Activated CD8-positive, alpha-beta memory T cell treated with anti-CD3 and anti-CD28 coated beads, Interleukin-2, amount 50 U/mL, for 4 hours (primary cell): Measurements from ENCODE around the gene MTHFR.

ENCODE experiments used
- DNase-seq: peaks from one replicate; pipeline ENCODE4 v3.0.0-alpha.2; 2020

MTHFR gene

GRCh38 chr1:11805422-11806306 is at the start of gene MTHFR, which contains the start of gene CLCN6:
Gene MTHFR, minus strand, starts transcription at chr1:11805964. Its CDS starts 2,848 bp downstream, at chr1:11803116.
Gene CLCN6, plus strand, starts transcription at chr1:11806191. Its CDS starts 72 bp downstream, at chr1:11806263.
- peak; percentile 98 for DNase-seq

- DNase-seq, result no peak
Measured at GRCh38 chr1:11855430-11855829, 49.7 kb upstream of the MTHFR start.

DNA sequence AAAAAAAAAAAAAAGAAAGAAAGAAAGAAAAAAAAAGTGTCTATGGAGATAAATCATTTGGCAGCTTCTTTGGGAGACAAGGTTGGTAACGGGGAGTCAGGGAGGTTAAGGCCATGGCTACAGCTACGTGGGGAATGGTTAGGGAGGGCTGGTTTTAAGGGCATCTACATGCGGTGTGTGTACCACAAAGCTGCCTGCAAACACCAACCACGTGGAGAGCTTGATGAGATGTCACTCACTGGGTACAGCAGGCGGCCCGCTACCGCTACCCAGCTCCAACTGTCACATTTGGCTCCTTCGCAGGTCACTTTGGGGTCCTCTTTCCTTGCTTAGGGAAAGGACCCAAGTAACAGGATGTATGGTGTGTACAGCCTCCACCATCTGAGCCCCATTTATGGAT is 48.8 kb upstream of the MTHFR start:
- no peak for DNase-seq

DNA sequence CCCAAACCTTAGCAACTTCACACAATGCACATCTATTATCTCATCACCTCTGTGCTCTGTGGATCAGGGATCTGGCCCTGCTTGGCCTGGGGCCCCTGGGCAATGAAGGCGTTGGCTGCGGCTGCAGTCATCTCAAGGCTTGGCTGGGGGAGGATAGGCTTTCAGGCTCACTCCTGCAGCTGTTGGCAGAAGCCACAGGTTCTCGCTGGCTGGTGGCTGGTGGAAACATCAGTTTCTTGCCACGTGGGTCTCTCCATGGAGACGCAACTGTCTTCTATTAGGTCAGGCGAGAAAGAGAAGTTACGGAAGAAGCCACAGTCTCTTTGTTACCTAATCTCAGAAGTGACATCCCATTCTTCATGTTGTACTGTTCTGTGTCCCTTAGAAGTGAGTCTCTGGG is 45.4 kb upstream of the MTHFR start:
- no peak for DNase-seq

DNA sequence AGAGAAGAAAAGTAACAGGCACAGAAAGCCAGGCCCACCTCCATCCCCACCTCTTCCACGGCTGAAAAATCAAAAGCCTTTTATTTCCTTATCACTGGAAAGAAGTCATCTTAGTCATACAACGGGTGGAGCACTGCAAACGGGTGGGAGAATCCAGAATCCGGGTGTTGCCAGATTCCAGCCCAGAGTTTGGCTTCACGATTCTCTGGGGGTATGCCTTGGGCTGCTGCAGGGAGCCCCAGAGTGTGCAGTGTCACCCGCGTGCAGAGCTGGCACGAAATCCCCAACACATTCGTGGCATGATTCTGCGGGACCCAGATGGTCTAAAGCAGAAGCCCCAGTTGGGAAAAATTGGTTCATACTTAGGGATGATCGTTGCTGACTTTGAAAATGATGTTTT is 44.4 kb upstream of the MTHFR start:
- DNase-seq, result no peak

GRCh38 chr1:11848373-11848700 is 42.6 kb upstream of the MTHFR start:
- no peak for DNase-seq

DNA sequence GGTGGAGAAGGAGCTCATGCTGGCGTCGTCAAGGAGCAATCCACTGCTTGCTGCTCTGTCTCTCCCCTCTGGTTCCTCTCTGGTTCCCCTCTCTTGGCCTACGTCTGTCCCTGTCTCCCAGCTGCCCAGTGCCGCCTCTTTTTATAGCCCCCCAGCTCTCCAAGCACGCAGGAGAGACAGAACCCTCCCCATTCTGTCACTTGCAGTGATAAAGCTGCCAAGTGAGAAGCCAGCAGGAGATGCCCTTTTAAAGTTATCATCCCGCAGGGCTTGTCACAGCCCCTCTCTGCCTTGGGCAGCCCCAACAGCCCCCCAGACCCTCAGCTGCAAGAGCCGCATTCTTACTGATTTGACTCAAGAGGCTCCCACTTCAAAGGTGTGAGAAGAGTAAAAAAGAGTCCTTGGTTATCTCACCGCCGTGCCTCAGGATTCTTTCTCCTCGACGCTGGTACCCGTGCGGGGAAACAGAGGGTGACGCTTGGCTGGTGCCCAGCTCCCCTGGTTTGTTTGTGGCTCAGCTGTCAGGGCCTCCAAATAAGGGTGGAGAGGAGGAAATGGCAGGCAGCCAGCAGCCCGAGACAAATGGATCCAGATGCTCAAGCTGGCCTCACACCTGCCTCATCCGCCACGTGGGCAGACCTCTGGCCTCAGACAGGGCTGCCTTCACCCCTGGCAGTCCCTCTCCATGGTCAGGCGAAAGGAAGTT is 42.1 kb upstream of the MTHFR start, which contains the start of gene NPPA:
TSS of gene NPPA (minus strand) at position 117 of the 706 bp plus-strand sequence. CDS start at position 18, 99 bp downstream.
- DNase-seq, result no peak

- DNase-seq, result no peak
Measured at GRCh38 chr1:11845641-11846335, 40.0 kb upstream of the MTHFR start.

GRCh38 chr1:11842154-11843041 is 36.6 kb upstream of the MTHFR start:
- DNase-seq, result no peak

GRCh38 chr1:11841245-11842153 is 35.7 kb upstream of the MTHFR start:
- DNase-seq, result no peak

GRCh38 chr1:11839727-11840705 is 34.3 kb upstream of the MTHFR start:
- DNase-seq, result no peak

- DNase-seq, result peak; percentile 78
Measured at GRCh38 chr1:11838349-11839272, 32.8 kb upstream of the MTHFR start.

- no peak for DNase-seq
Measured at GRCh38 chr1:11837767-11838348, 32.1 kb upstream of the MTHFR start.

DNA sequence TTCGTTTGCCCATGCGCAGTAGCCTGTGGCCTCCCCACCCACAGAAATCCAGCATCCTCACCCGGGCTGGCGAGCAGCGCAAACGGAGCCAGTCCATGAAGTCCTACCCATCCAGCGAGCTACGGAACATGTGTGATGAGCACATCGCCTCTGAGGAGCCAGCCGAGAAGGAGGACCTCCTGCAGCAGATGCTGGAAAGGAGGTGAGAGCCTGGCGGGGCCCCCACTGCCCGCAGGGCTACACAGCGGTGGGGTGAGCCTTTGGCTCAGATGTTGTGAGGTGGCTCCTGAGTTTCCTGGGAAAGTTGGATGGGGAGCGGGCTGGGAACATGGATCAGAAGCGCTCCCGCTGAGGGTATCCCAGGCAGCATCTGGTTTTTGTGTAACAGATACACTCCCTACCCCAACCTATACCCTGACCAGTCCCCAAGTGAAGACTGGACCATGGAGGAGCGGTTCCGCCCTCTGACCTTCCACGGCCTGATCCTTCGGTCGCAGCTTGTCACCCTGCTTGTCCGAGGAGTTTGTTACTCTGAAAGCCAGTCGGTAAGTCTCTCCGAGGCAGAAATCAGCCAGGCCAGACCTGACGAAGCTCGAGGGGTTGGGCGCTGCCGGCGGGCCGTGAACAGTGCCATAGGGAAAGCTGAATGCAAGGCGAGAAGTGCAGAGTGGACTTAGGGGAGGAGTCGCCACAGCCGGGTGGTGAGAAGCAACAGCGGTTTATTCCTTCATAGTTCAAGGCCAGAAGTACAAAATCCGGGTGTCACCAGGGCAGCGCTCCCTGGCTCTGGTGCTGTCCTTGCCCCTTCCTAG is 31.4 kb upstream of the MTHFR start:
- DNase-seq, result no peak

GRCh38 chr1:11835441-11836225 is 29.9 kb upstream of the MTHFR start:
- no peak for DNase-seq

DNA sequence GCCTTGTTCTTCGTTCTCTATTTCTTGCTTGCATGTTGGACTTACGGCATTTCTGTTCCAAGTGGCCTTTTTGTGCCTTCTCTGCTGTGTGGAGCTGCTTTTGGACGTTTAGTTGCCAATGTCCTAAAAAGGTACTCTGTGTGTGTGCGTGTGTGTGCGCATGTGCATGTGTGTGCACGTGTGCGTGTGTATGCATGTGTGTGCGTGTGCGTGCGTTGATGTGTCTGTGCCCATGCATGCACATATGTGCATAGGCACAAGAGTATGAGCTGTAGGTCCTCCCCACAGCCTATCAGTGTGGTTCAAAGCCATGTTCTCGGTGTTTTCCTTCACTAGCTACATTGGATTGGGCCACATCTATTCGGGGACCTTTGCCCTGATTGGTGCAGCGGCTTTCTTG is 28.1 kb upstream of the MTHFR start:
- DNase-seq, result no peak

DNA sequence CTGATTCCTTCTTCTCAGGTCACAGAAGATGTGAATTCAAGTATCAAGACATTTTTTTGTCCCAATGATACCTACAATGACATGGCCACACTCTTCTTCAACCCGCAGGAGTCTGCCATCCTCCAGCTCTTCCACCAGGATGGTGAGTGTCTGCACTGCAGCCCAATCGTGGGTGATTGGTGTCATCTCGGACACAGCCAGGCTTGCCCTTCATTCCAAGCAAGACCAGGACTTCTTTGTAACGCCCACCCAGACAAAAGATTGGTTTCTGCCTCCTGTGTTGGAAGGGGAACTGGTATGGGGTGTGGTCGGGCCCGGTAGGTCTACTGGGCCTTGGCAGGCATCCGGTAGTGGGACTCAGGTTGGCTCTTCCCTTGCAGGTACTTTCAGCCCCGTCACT is 27.7 kb upstream of the MTHFR start:
- no peak for DNase-seq
